RKO (cell line): ENCODE measurements around the gene ASCL5.

Experiments
- DNase-seq: peaks from one replicate; pipeline ENCODE4 v3.0.0-alpha.2; 2016; ENCODE audit warnings: low spot score

The ASCL5 gene

GRCh38 chr1:201153474-201154388, 26.7 kb upstream of the ASCL5 start:
- no peak for DNase-seq

DNA sequence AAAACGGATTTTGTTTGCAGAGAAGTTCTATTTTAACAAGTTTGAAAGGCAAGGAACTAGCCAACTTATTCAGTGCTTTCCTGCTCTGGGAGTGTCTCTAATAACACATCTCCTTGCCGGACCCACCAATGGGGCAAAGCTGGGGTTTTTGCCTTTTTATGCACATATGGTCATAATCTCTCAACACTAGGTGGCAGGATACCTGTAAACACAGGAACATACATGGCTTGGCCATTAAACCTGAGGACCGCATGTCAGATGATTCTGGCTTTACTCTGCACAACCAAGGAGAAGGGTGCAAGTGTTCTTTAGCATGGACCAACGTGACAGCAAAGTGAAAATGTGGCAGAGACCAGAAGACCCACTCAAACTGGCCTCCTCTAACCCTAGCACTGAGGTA, 22.4 kb upstream of the ASCL5 start:
- DNase-seq, result peak; percentile 41

- DNase-seq, result no peak
Measured at GRCh38 chr1:201147396-201148015, 20.5 kb upstream of the ASCL5 start.

GRCh38 chr1:201146626-201147390, 19.8 kb upstream of the ASCL5 start:
- DNase-seq, result no peak

DNA sequence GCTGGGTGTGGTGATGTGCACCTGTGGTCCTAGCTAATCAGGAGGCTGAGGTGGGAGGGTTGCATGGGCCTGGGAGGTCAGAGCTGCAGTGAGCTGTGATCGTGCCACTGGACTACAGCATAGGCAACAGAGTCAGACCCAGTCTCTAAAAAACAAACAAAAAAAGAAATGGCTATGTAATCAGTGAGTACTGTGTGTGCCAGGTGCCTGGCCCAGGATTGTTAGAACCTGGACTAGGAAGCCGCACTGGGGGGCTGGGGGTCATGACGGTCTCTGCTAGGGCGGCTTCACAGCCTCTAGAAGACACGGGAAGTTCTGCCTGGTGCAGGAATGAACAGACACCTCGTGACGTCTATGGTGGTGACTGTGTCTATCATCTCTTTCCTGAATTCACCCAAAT, 18.8 kb upstream of the ASCL5 start:
- DNase-seq, result no peak

DNA sequence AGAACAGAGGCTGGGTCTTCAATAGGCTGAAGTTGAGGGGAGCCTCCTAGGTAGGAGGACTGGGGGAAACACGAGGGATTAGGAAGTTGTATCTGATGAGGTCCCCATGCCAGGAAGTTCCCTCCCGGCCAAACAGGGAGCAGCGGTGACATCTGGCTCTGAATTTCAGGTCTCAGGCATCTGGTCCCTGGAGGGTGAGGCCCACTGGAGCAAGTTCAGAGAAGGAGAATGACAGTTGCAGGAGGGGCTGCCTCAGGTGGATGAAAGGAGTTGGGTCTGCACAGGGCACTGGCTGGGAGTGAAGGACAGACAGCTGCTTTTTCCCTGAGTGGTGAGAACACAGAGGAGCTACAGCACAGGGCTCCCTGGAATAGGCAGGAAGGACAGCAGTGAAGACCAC, 18.1 kb upstream of the ASCL5 start:
- DNase-seq, result no peak

DNA sequence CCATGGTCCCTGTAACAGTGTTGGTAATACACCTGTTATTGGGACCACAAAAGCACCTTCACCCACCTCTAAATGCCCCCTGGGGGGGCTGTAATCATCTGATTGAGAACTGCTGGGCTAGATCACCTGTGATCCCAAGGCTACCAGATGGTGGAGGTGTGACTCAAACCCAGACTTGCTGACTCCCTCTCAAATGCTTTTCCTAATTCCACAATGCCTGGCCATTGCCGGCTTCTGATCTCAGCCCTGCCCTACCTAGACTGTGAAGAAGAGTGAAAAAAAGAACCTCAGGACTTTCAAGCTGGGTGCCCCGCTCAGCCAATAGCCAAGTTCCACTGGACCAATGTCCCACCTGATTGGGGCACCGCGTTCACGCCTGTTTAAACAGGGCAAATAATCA, 17.7 kb upstream of the ASCL5 start:
- DNase-seq, result no peak

- DNase-seq, result no peak
Measured at GRCh38 chr1:201143726-201144635, 17.0 kb upstream of the ASCL5 start.

- no peak for DNase-seq
Measured at GRCh38 chr1:201142849-201143725, 16.1 kb upstream of the ASCL5 start.

DNA sequence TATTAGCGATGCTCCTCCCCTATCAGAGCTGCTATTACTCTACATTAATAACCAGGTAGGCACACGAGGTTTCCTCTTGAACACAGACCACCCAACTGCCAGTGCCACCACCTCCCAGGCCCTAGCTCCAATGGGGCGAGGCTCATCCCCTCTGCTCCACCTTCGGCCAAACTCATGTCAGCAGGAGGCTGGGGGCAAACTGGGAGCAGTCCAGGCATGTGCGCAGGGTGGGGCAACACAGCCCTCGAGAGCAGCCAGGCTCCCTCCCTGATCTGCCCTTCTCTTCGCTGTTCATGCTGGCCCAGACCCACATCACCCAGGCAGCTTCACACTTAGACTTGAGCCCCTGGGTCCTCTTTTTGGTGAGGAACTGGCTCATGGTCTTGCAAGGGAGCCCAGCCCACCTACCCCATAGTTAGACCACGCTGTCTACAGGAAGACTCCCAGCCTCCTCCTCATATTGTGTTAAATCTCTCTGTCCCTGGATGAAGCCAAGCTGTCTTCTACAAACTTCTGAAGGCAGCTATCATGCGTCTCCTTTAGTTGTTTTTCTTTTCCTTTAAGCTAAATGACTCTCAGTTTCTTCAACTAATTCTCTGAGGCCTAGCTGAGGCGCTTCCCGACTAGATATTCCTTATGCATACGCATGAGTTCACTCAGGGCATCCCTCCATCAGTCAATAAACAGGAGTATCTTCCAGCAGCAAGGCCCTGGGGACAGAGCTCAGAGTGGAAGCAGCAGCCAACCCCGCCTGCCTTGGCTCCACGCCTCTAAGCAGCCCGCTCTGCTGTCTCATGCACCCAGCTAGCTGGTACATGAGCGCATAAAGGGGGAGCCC, 15.2 kb upstream of the ASCL5 start:
- DNase-seq, result no peak

DNA sequence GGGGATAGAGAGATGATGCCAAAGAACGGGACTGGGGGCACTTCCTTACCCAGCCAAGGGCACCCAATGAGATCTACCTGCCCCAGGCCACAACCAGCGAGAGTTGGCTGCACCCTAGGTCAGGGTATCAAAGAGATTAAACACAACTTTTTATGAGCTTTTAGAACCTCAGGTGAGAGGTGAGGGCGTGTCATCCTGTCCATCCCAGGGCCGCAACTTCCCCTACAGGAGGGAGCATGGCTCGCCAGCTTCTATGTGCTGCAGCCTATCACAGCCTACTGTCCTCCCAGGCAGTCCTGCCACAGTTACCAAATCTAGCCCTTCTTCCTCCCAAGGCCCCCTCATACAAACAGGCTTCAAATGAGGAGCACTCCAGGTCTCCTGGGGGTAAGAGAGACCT, 14.4 kb upstream of the ASCL5 start:
- DNase-seq, result no peak

GRCh38 chr1:201140941-201141260, 13.9 kb upstream of the ASCL5 start:
- no peak for DNase-seq

GRCh38 chr1:201140235-201140940, 13.4 kb upstream of the ASCL5 start:
- DNase-seq, result no peak

GRCh38 chr1:201139756-201140155, 12.8 kb upstream of the ASCL5 start:
- DNase-seq, result no peak

GRCh38 chr1:201139306-201139705, 12.3 kb upstream of the ASCL5 start:
- no peak for DNase-seq

DNA sequence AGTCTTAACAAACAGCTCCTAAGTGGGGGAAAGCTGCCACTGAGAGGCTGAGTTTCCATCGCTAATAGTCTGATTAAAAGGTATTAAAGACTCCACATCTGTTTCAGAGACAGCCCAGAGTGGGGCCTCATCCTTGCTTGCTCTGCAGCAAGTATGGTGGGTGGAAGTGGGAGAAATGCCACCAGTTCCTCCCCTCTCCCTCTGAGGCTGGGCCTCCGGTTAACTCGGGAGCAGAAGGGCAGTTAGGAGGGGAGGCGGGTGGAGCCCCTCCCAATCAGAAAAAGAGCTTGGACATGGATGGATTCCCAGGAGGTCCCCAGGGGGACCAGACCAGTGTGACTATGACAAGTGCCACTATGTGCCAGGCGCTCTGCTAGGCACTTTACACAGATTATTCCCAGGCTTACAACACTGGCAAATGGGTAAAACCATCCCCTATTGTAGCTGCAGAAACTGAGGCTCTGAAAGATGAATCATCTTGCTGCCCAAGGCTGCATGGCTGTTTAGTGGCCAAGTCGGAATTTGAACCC, 11.4 kb upstream of the ASCL5 start:
- DNase-seq, result no peak

DNA sequence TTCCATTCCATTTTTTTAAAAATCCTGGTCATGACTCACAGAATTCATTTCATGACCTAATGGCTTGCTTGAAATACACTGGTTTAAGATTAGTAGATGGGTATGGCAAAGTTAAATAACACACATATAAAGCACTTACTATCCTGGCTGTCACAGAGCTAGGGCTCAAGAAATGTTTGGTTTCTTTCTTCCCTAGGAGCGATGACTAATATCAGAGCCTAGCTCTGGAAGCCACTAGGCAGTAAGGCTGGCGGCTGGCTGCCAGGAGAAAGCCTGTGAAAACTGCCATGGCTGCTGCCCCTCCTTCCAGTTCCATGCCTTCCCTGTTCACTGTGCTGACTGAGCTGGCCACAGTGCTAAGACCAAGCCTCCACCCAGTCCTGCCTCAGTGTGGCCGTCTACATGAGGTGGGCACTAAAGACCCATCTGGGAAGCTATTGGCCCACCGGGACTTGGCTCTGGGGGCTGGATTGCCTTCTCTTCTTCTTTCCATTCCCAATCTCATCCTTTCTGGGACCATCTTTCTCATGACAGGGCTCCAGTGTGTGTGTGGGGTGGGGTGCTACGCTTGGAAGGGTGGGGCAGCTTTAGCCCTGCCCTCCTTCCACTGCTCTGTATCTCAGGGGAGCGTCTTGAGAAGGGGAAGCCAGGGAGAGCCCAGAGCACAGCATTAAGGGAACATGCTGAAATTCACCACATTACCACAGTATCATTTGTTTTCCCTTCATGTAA, 10.8 kb upstream of the ASCL5 start:
- DNase-seq, result peak; percentile 14

- no peak for DNase-seq
Measured at GRCh38 chr1:201137024-201137392, 10.0 kb upstream of the ASCL5 start.
